ENCODE results near the gene FAM98A.

The FAM98A gene

GRCh38 chr2:33607251-33607721 lies 8.2 kb upstream of the FAM98A start:
- peaks cover 34% of the 10 kb centered on the region for H3K4me1 ChIP-seq (ENCODE audit: insufficient read depth, low read length)
- no peak overlapping the region for H3K9ac ChIP-seq (ENCODE audit: low read depth, low read length)
- H3K36me3 ChIP-seq (ENCODE audit: insufficient read depth, low read length) = peaks cover 3% of the 10 kb centered on the region; the same call in 1 of the 2 replicates
- H3K9me3 ChIP-seq (ENCODE audit: control insufficient read depth, insufficient read depth, low read length) = peaks cover 14% of the 10 kb centered on the region

- Histone ChIP-seq H3K9me3 (ENCODE audit: control insufficient read depth, insufficient read depth, low read length) (peaks cover 14% of the 10 kb centered on the region), H3K36me3 (ENCODE audit: insufficient read depth, low read length) (peaks cover 3% of the 10 kb centered on the region; the same call in 1 of the 2 replicates), H3K9ac (ENCODE audit: low read depth, low read length) (no peak overlapping the region), H3K4me1 (ENCODE audit: insufficient read depth, low read length) (peaks cover 36% of the 10 kb centered on the region)
Measured at GRCh38 chr2:33606622-33607021, 7.5 kb upstream of the FAM98A start.

GRCh38 chr2:33606100-33606499 lies 7.0 kb upstream of the FAM98A start:
- H3K9me3 ChIP-seq (ENCODE audit: control insufficient read depth, insufficient read depth, low read length) = peaks cover 14% of the 10 kb centered on the region
- H3K4me1 ChIP-seq (ENCODE audit: insufficient read depth, low read length) = peaks cover 36% of the 10 kb centered on the region
- H3K9ac ChIP-seq (ENCODE audit: low read depth, low read length) = no peak overlapping the region

GRCh38 chr2:33605056-33605455 lies 6.0 kb upstream of the FAM98A start:
- H3K9ac ChIP-seq (ENCODE audit: low read depth, low read length) = no peak overlapping the region
- H3K4me1 ChIP-seq (ENCODE audit: insufficient read depth, low read length) = peaks cover 36% of the 10 kb centered on the region
- peaks cover 3% of the 10 kb centered on the region; the same call in 1 of the 2 replicates for H3K36me3 ChIP-seq (ENCODE audit: insufficient read depth, low read length)
- H3K9me3 ChIP-seq (ENCODE audit: control insufficient read depth, insufficient read depth, low read length) = peaks cover 12% of the 10 kb centered on the region

More at GRCh38 chr2:33606100-33606499, 7.0 kb upstream of the FAM98A start:
- H3K36me3 ChIP-seq (ENCODE audit: insufficient read depth, low read length) = peaks cover 3% of the 10 kb centered on the region; the same call in 1 of the 2 replicates

GRCh38 chr2:33603416-33603815 lies 4.3 kb upstream of the FAM98A start:
- H3K36me3 ChIP-seq (ENCODE audit: insufficient read depth, low read length) = no peaks in the 10 kb centered on the region
- no peak overlapping the region for H3K9ac ChIP-seq (ENCODE audit: low read depth, low read length)
- peaks cover 32% of the 10 kb centered on the region for H3K4me1 ChIP-seq (ENCODE audit: insufficient read depth, low read length)
- H3K9me3 ChIP-seq (ENCODE audit: control insufficient read depth, insufficient read depth, low read length) = no peaks in the 10 kb centered on the region

- Histone ChIP-seq H3K9ac (ENCODE audit: low read depth, low read length) (no peak overlapping the region), H3K4me1 (ENCODE audit: insufficient read depth, low read length) (peaks cover 26% of the 10 kb centered on the region), H3K36me3 (ENCODE audit: insufficient read depth, low read length) (no peaks in the 10 kb centered on the region), H3K9me3 (ENCODE audit: control insufficient read depth, insufficient read depth, low read length) (no peaks in the 10 kb centered on the region)
Measured at GRCh38 chr2:33602201-33602830, 3.2 kb upstream of the FAM98A start.

GRCh38 chr2:33599943-33600192 lies 769 bp upstream of the FAM98A start:
- Histone ChIP-seq H3K4me1 (ENCODE audit: insufficient read depth, low read length) (peaks cover 17% of the 10 kb centered on the region), H3K36me3 (ENCODE audit: insufficient read depth, low read length) (no peaks in the 10 kb centered on the region), H3K9ac (ENCODE audit: low read depth, low read length) (peak overlapping the region; percentile 75), H3K9me3 (ENCODE audit: control insufficient read depth, insufficient read depth, low read length) (no peaks in the 10 kb centered on the region)

- Histone ChIP-seq H3K36me3 (ENCODE audit: insufficient read depth, low read length) (no peaks in the 10 kb centered on the region), H3K4me1 (ENCODE audit: insufficient read depth, low read length) (peaks cover 9% of the 10 kb centered on the region), H3K9ac (ENCODE audit: low read depth, low read length) (peak overlapping the region; percentile 75), H3K9me3 (ENCODE audit: control insufficient read depth, insufficient read depth, low read length) (no peaks in the 10 kb centered on the region)
Measured at GRCh38 chr2:33598561-33599174, 431 bp downstream of the FAM98A start.

GRCh38 chr2:33597026-33597425 lies 2.1 kb downstream of the FAM98A start:
- no peaks in the 10 kb centered on the region for H3K9me3 ChIP-seq (ENCODE audit: control insufficient read depth, insufficient read depth, low read length)
- H3K4me1 ChIP-seq (ENCODE audit: insufficient read depth, low read length) = no peaks in the 10 kb centered on the region; the same call in 1 of the 2 replicates
- H3K36me3 ChIP-seq (ENCODE audit: insufficient read depth, low read length) = no peaks in the 10 kb centered on the region; the same call in 1 of the 2 replicates
- no peak overlapping the region for H3K9ac ChIP-seq (ENCODE audit: low read depth, low read length)

- H3K9me3 ChIP-seq (ENCODE audit: control insufficient read depth, insufficient read depth, low read length) = no peaks in the 10 kb centered on the region
- H3K36me3 ChIP-seq (ENCODE audit: insufficient read depth, low read length) = no peaks in the 10 kb centered on the region; the same call in 1 of the 2 replicates
- no peak overlapping the region for H3K9ac ChIP-seq (ENCODE audit: low read depth, low read length)
- no peaks in the 10 kb centered on the region; the same call in 1 of the 2 replicates for H3K4me1 ChIP-seq (ENCODE audit: insufficient read depth, low read length)
Measured at GRCh38 chr2:33595385-33595784, 3.7 kb downstream of the FAM98A start.

- Histone ChIP-seq H3K9me3 (ENCODE audit: control insufficient read depth, insufficient read depth, low read length) (no peaks in the 10 kb centered on the region), H3K36me3 (ENCODE audit: insufficient read depth, low read length) (peaks cover 4% of the 10 kb centered on the region; the same call in 1 of the 2 replicates), H3K4me1 (ENCODE audit: insufficient read depth, low read length) (peaks cover under 1% of the 10 kb centered on the region; the same call in 1 of the 2 replicates), H3K9ac (ENCODE audit: low read depth, low read length) (no peak overlapping the region)
Measured at GRCh38 chr2:33589444-33589843, 9.7 kb downstream of the FAM98A start.

GRCh38 chr2:33588232-33588631 lies 10.9 kb downstream of the FAM98A start:
- Histone ChIP-seq H3K36me3 (ENCODE audit: insufficient read depth, low read length) (peaks cover 5% of the 10 kb centered on the region; the same call in 1 of the 2 replicates), H3K4me1 (ENCODE audit: insufficient read depth, low read length) (peaks cover 7% of the 10 kb centered on the region; the same call in 1 of the 2 replicates), H3K9me3 (ENCODE audit: control insufficient read depth, insufficient read depth, low read length) (no peaks in the 10 kb centered on the region), H3K9ac (ENCODE audit: low read depth, low read length) (no peak overlapping the region)

- Histone ChIP-seq H3K36me3 (ENCODE audit: insufficient read depth, low read length) (peaks cover 5% of the 10 kb centered on the region; the same call in 1 of the 2 replicates), H3K9ac (ENCODE audit: low read depth, low read length) (no peak overlapping the region), H3K4me1 (ENCODE audit: insufficient read depth, low read length) (peaks cover 7% of the 10 kb centered on the region; the same call in 1 of the 2 replicates), H3K9me3 (ENCODE audit: control insufficient read depth, insufficient read depth, low read length) (no peaks in the 10 kb centered on the region)
Measured at GRCh38 chr2:33586766-33587165, 12.3 kb downstream of the FAM98A start.

GRCh38 chr2:33583194-33583938 lies 15.7 kb downstream of the FAM98A start:
- Histone ChIP-seq H3K4me1 (ENCODE audit: insufficient read depth, low read length) (peaks cover 11% of the 10 kb centered on the region; the same call in 1 of the 2 replicates), H3K9me3 (ENCODE audit: control insufficient read depth, insufficient read depth, low read length) (no peaks in the 10 kb centered on the region), H3K36me3 (ENCODE audit: insufficient read depth, low read length) (peaks cover 5% of the 10 kb centered on the region; the same call in 1 of the 2 replicates), H3K9ac (ENCODE audit: low read depth, low read length) (no peak overlapping the region)
